Measurements from ENCODE around the gene APEX2. TPM values are rescaled to one million over a fixed set of nuclear protein-coding genes. Genes with fewer than 3 reads are reported as not detected.

The APEX2 gene
- total and polyA plus RNA-seq, 12 donors, result 3.7 to 12.5 (median 9.6) TPM

- H3K9me3 ChIP-seq, result no peaks in the 10 kb centered on the region
- H3K36me3 ChIP-seq, result no peaks in the 10 kb centered on the region
- intact Hi-C loops (cut with DNase I), result no loop called here
- TF ChIP-seq, protein P1, sequence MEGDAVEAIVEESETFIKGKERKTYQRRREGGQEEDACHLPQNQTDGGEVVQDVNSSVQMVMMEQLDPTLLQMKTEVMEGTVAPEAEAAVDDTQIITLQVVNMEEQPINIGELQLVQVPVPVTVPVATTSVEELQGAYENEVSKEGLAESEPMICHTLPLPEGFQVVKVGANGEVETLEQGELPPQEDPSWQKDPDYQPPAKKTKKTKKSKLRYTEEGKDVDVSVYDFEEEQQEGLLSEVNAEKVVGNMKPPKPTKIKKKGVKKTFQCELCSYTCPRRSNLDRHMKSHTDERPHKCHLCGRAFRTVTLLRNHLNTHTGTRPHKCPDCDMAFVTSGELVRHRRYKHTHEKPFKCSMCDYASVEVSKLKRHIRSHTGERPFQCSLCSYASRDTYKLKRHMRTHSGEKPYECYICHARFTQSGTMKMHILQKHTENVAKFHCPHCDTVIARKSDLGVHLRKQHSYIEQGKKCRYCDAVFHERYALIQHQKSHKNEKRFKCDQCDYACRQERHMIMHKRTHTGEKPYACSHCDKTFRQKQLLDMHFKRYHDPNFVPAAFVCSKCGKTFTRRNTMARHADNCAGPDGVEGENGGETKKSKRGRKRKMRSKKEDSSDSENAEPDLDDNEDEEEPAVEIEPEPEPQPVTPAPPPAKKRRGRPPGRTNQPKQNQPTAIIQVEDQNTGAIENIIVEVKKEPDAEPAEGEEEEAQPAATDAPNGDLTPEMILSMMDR (IDR thresholded peaks at IDR 0.05), result no peak
- 99 to 100% methylated on average over 3 to 4 of the region's 4 CpGs for WGBS, 2 donors
- no peaks in the 10 kb centered on the region for H3K27me3 ChIP-seq
- H3K27ac ChIP-seq, result no peak overlapping the region
- no peak overlapping the region for H3K4me3 ChIP-seq
- ATAC-seq (no peak), DNase-seq (no peak)
- H3K4me1 ChIP-seq, result no peaks in the 10 kb centered on the region
These were observed 14.7 kb downstream of the APEX2 start for GRCh38 chrX:55014897-55015299.

GRCh38 chrX:55026143-55026542 is 26.0 kb downstream of the APEX2 start:
- TF ChIP-seq, protein P1 (IDR thresholded peaks at IDR 0.05), result no peak
- no peak overlapping the region for H3K4me3 ChIP-seq
- H3K27ac ChIP-seq, result no peak overlapping the region
- H3K36me3 ChIP-seq, result no peaks in the 10 kb centered on the region
- no peaks in the 10 kb centered on the region for H3K4me1 ChIP-seq
- peaks cover 0 to 29% (median 0%) of the 10 kb centered on the region in 7 donors for H3K27me3 ChIP-seq
- ATAC-seq, result no peak
- intact Hi-C loops (cut with DNase I), result no loop called here
- DNase-seq, result no peak
- H3K9me3 ChIP-seq, result no peaks in the 10 kb centered on the region

GRCh38 chrX:55026840-55027239 is 26.7 kb downstream of the APEX2 start:
- 84 to 90% methylated on average over 2 of the region's 2 CpGs for WGBS, 2 donors
- TF ChIP-seq, protein P1 (IDR thresholded peaks at IDR 0.05), result no peak

DNA sequence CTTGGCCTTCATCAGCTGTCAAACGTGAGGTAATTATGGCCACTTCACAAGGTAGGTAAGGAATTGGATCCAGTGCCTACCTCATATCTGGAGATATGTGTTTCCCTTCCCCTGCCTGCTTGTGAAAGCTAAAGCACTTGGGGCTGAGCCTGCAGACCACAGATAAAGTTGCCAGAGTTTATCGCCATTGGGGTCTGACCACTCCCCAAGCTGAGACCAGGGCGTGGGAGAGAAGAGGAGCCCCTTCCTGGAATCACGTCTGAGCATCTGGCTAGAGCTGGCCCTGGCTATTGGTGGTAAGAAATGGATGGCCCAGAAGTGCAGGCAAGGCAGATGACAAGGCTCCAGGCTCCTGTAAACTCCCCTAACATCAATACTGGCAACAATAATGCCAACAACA is 27.9 kb downstream of the APEX2 start:
- Histone ChIP-seq H3K27ac (no peak overlapping the region), H3K36me3 (no peaks in the 10 kb centered on the region), H3K9me3 (no peaks in the 10 kb centered on the region), H3K27me3 (peaks cover 0 to 37% (median 0%) of the 10 kb centered on the region in 7 donors), H3K4me1 (no peaks in the 10 kb centered on the region), H3K4me3 (no peak overlapping the region)
- ATAC-seq (no peak), DNase-seq (no peak)
- 70 to 75% methylated on average over 4 of the region's 4 CpGs for WGBS, 2 donors
- TF ChIP-seq, protein P1 (IDR thresholded peaks at IDR 0.05), result no peak
- intact Hi-C loops (cut with DNase I), result no loop called here

More at GRCh38 chrX:55026840-55027239, 26.7 kb downstream of the APEX2 start:
- Histone ChIP-seq H3K27me3 (peaks cover 0 to 36% (median 0%) of the 10 kb centered on the region in 7 donors), H3K9me3 (no peaks in the 10 kb centered on the region), H3K4me3 (no peak overlapping the region), H3K36me3 (no peaks in the 10 kb centered on the region), H3K27ac (no peak overlapping the region), H3K4me1 (no peaks in the 10 kb centered on the region)
- ATAC-seq (no peak), DNase-seq (no peak)
- intact Hi-C loops (cut with DNase I), result no loop called here
